ENCODE data around the gene ITPR3. TPM values are rescaled to one million over a fixed set of nuclear protein-coding genes. Genes with fewer than 3 reads are reported as not detected.

ITPR3 gene
- total RNA-seq, 1 experiment from 2014 or later = 143 TPM

DNA sequence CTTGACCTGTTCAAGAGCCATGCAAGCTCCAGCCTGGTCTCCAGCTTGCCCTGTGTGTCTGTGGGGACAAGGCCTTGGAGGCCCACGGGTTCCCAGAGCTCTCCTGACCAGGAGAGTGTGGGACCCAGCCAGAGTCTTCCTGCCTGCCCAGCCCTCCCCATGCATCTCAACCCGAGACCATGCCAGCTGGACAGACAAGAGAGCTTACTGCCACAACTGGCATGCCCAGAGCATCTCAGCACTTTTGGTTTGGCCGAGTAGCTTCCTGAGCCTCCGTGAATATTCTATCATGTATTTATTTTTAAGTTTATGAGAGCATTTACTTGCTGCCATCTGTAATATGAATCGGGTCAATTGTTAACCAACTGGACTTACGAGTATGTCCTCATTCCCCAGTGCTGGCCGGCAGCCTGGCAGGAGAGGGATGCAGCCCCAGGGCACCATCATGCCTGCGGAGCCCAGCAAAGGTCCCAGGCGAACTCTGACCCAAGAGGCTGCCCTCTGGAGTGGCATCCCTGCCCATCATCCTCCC, 110.7 kb downstream of the ITPR3 start:
- H3K36me3 Mint-ChIP-seq (ENCODE audit: insufficient read depth, unreplicated experiment) = no peaks in the 10 kb centered on the region
- CTCF ChIA-PET = interaction anchor here (0.8 to 3.1 kb wide), 7 partner anchors 10 to 36 kb away, joined by 3 to 16 read pairs (median 4); partner anchors contain the start of gene UQCC2
- no peak for TF ChIP-seq CTCF (IDR thresholded peaks at IDR 0.05; ENCODE audit: unreplicated experiment)
- no peaks in the 10 kb centered on the region for H3K27me3 Mint-ChIP-seq (ENCODE audit: unreplicated experiment)
- H3K9me3 Mint-ChIP-seq (ENCODE audit: low read depth, unreplicated experiment) = no peaks in the 10 kb centered on the region
- DNase-seq = peak; percentile 92
- peak overlapping the region; percentile 1 for H3K4me3 Mint-ChIP-seq (ENCODE audit: low read depth, unreplicated experiment)
- intact Hi-C loops (cut with micrococcal nuclease; ENCODE audit: unreplicated experiment) = no loop called here
- H3K27ac Mint-ChIP-seq (ENCODE audit: unreplicated experiment) = peak overlapping the region; percentile 39
- BruUV-seq (replicated peaks) = no TSS peak
- H3K4me1 Mint-ChIP-seq (ENCODE audit: low read depth, unreplicated experiment) = peaks cover 37% of the 10 kb centered on the region

- Mint-ChIP-seq H3K27me3 (ENCODE audit: unreplicated experiment) (no peaks in the 10 kb centered on the region), H3K36me3 (ENCODE audit: insufficient read depth, unreplicated experiment) (no peaks in the 10 kb centered on the region), H3K27ac (ENCODE audit: unreplicated experiment) (peak overlapping the region; percentile 50), H3K9me3 (ENCODE audit: low read depth, unreplicated experiment) (no peaks in the 10 kb centered on the region), H3K4me1 (ENCODE audit: low read depth, unreplicated experiment) (peaks cover 37% of the 10 kb centered on the region), H3K4me3 (ENCODE audit: low read depth, unreplicated experiment) (peak overlapping the region; percentile 1)
- CTCF ChIA-PET = interaction anchor here (0.8 to 3.1 kb wide), 7 partner anchors 10 to 35 kb away, joined by 3 to 16 read pairs (median 4); partner anchors contain the start of gene UQCC2
- intact Hi-C loops (cut with micrococcal nuclease; ENCODE audit: unreplicated experiment) = no loop called here
- no peak for DNase-seq
- TF ChIP-seq CTCF (IDR thresholded peaks at IDR 0.05; ENCODE audit: unreplicated experiment) = no peak
- no TSS peak for BruUV-seq (replicated peaks)
Measured at GRCh38 chr6:33732385-33732784, 111.3 kb downstream of the ITPR3 start.

GRCh38 chr6:33732817-33733708, 111.9 kb downstream of the ITPR3 start:
- Mint-ChIP-seq H3K9me3 (ENCODE audit: low read depth, unreplicated experiment) (no peaks in the 10 kb centered on the region), H3K4me3 (ENCODE audit: low read depth, unreplicated experiment) (no peak overlapping the region), H3K4me1 (ENCODE audit: low read depth, unreplicated experiment) (peaks cover 37% of the 10 kb centered on the region), H3K27ac (ENCODE audit: unreplicated experiment) (peak overlapping the region; percentile 50), H3K36me3 (ENCODE audit: insufficient read depth, unreplicated experiment) (no peaks in the 10 kb centered on the region), H3K27me3 (ENCODE audit: unreplicated experiment) (no peaks in the 10 kb centered on the region)
- CTCF ChIA-PET = interaction anchor here (1.6 to 3.1 kb wide), 5 partner anchors 11 to 35 kb away, joined by 3 to 16 read pairs (median 4); partner anchors contain the start of gene UQCC2
- no TSS peak for BruUV-seq (replicated peaks)
- intact Hi-C loops (cut with micrococcal nuclease; ENCODE audit: unreplicated experiment) = no loop called here
- no peak for TF ChIP-seq CTCF (IDR thresholded peaks at IDR 0.05; ENCODE audit: unreplicated experiment)
- DNase-seq = no peak

DNA sequence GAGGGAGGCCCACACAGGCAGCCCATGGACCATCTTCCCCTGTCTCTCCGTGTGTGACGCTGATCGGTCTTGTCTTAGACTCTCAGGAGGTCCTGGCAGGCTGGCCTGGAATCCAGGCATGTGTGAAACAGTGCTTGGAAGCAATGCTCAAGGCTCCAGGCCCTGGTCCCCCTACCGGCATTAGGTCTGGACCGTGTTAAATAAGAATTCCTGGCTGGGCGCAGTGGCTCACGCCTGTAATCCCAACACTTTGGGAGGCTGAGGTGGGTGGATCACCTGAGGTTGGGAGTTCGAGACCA, 112.5 kb downstream of the ITPR3 start:
- CTCF ChIA-PET = interaction anchor here (3.1 kb wide), 1 partner anchor 10 kb away, joined by 16 read pairs; no protein-coding TSS in a partner anchor
- no peak for TF ChIP-seq CTCF (IDR thresholded peaks at IDR 0.05; ENCODE audit: unreplicated experiment)
- H3K27me3 Mint-ChIP-seq (ENCODE audit: unreplicated experiment) = no peaks in the 10 kb centered on the region
- peaks cover 37% of the 10 kb centered on the region for H3K4me1 Mint-ChIP-seq (ENCODE audit: low read depth, unreplicated experiment)
- intact Hi-C loops (cut with micrococcal nuclease; ENCODE audit: unreplicated experiment) = no loop called here
- H3K36me3 Mint-ChIP-seq (ENCODE audit: insufficient read depth, unreplicated experiment) = no peaks in the 10 kb centered on the region
- DNase-seq = no peak
- H3K9me3 Mint-ChIP-seq (ENCODE audit: low read depth, unreplicated experiment) = no peaks in the 10 kb centered on the region
- no TSS peak for BruUV-seq (replicated peaks)
- no peak overlapping the region for H3K4me3 Mint-ChIP-seq (ENCODE audit: low read depth, unreplicated experiment)
- H3K27ac Mint-ChIP-seq (ENCODE audit: unreplicated experiment) = no peak overlapping the region
